HG03159 (cell line): ENCODE data around the gene PDE2A.
A peak's percentile ranks its signal among the peaks of the same experiment; 100 is the strongest.

Source experiments
- ATAC-seq: cut with Tn5 transposase; IDR thresholded peaks from one replicate; pipeline ENCODE4 v1.9.1; 2021; ENCODE audit warnings: mild to moderate bottlenecking, moderate library complexity; ENCODE audit not compliant: unreplicated experiment

PDE2A gene

GRCh38 chr11:72592698-72593495 is 81.3 kb downstream of the PDE2A start:
- no peak for ATAC-seq

GRCh38 chr11:72591785-72592502 is 82.3 kb downstream of the PDE2A start:
- no peak for ATAC-seq

- no peak for ATAC-seq
Measured at GRCh38 chr11:72591023-72591422, 83.2 kb downstream of the PDE2A start.

GRCh38 chr11:72589802-72590761 is 84.1 kb downstream of the PDE2A start:
- ATAC-seq = no peak

- no peak for ATAC-seq
Measured at GRCh38 chr11:72588421-72589410, 85.5 kb downstream of the PDE2A start.

- ATAC-seq = no peak
Measured at GRCh38 chr11:72587696-72588095, 86.5 kb downstream of the PDE2A start.

GRCh38 chr11:72586321-72587090 is 87.7 kb downstream of the PDE2A start:
- ATAC-seq = no peak

GRCh38 chr11:72585762-72586311 is 88.4 kb downstream of the PDE2A start:
- ATAC-seq = peak; percentile 57

- ATAC-seq = no peak
Measured at GRCh38 chr11:72584939-72585597, 89.2 kb downstream of the PDE2A start.

GRCh38 chr11:72584293-72584938 is 89.8 kb downstream of the PDE2A start:
- ATAC-seq = no peak

GRCh38 chr11:72583616-72584292 is 90.5 kb downstream of the PDE2A start:
- ATAC-seq = no peak

- ATAC-seq = no peak
Measured at GRCh38 chr11:72583177-72583553, 91.1 kb downstream of the PDE2A start.

GRCh38 chr11:72582206-72583176 is 91.7 kb downstream of the PDE2A start:
- no peak for ATAC-seq

- no peak for ATAC-seq
Measured at GRCh38 chr11:72581067-72581466, 93.2 kb downstream of the PDE2A start.

- ATAC-seq = no peak
Measured at GRCh38 chr11:72580642-72580950, 93.6 kb downstream of the PDE2A start.
